Measurements from ENCODE around the gene ME2.

GRCh38 chr18:50977037-50977760 is 98.3 kb downstream of the ME2 start:
- TF ChIP-seq CTCF (conservative IDR thresholded peaks at IDR 0.05; ENCODE audit: low read length), result no peak
- TF ChIP-seq EZH2phosphoT487 (IDR thresholded peaks at IDR 0.05; ENCODE audit: borderline replicate concordance, low read depth, low read length), result no peak

Data from OCI-LY7 (cell line).